Globus pallidus (tissue), 1 donor: ENCODE results near the gene DLX3.

Source experiments
- DNase-seq: peaks from one replicate; pipeline ENCODE4 v3.0.0-alpha.2; 2015; ENCODE audit warnings: low spot score

DLX3 gene

GRCh38 chr17:49972486-49973270 is 22.3 kb downstream of the DLX3 start:
- no peak for DNase-seq

GRCh38 chr17:49971848-49972485 is 23.1 kb downstream of the DLX3 start:
- no peak for DNase-seq

GRCh38 chr17:49971199-49971847 is 23.7 kb downstream of the DLX3 start:
- no peak for DNase-seq

GRCh38 chr17:49970498-49970897 is 24.5 kb downstream of the DLX3 start:
- no peak for DNase-seq

- no peak for DNase-seq
Measured at GRCh38 chr17:49969795-49970389, 25.1 kb downstream of the DLX3 start.

GRCh38 chr17:49969134-49969759 is 25.8 kb downstream of the DLX3 start, which contains the start of gene DLX4:
Gene DLX4 (plus strand): TSS chr17:49969190. CDS start chr17:49969469, 279 bp downstream.
- DNase-seq: peak; percentile 8

GRCh38 chr17:49968405-49969133 is 26.5 kb downstream of the DLX3 start:
- no peak for DNase-seq

GRCh38 chr17:49967621-49968404 is 27.2 kb downstream of the DLX3 start:
- no peak for DNase-seq

- DNase-seq: no peak
Measured at GRCh38 chr17:49967205-49967604, 27.8 kb downstream of the DLX3 start.

- DNase-seq: no peak
Measured at GRCh38 chr17:49966767-49967166, 28.3 kb downstream of the DLX3 start.

- no peak for DNase-seq
Measured at GRCh38 chr17:49965524-49965909, 29.5 kb downstream of the DLX3 start.

- no peak for DNase-seq
Measured at GRCh38 chr17:49964769-49965523, 30.1 kb downstream of the DLX3 start.

- DNase-seq: no peak
Measured at GRCh38 chr17:49964303-49964768, 30.7 kb downstream of the DLX3 start.

GRCh38 chr17:49963626-49964302 is 31.3 kb downstream of the DLX3 start:
- no peak for DNase-seq

GRCh38 chr17:49963309-49963625 is 31.8 kb downstream of the DLX3 start:
- DNase-seq: no peak

- DNase-seq: no peak
Measured at GRCh38 chr17:49962599-49963308, 32.3 kb downstream of the DLX3 start.

- DNase-seq: no peak
Measured at GRCh38 chr17:49959183-49959935, 35.7 kb downstream of the DLX3 start.

- no peak for DNase-seq
Measured at GRCh38 chr17:49958723-49959122, 36.3 kb downstream of the DLX3 start.
